Measurements from ENCODE around the gene SLC30A4. TPM values are rescaled to one million over a fixed set of nuclear protein-coding genes. Genes with fewer than 3 reads are reported as not detected.

Gene SLC30A4
- total RNA-seq, 2 donors from 2014 or later = 42.9 to 233 TPM

GRCh38 chr15:45543051-45543450, 20.5 kb upstream of the SLC30A4 start:
- intact Hi-C loops (cut with DNase I) = no loop called here
- DNase-seq (ENCODE audit: low spot score) = no peak
- no peak for TF ChIP-seq CTCF (IDR thresholded peaks at IDR 0.05)
- TF ChIP-seq POLR2A (IDR thresholded peaks at IDR 0.05) = no peak
- no peak for TF ChIP-seq POLR2AphosphoS5 (IDR thresholded peaks at IDR 0.05)
- 73% methylated on average over 3 of the region's 3 CpGs for WGBS
- no peaks in the 10 kb centered on the region for H3K4me1 ChIP-seq (replicated peaks)
- no peaks in the 10 kb centered on the region for H3K27me3 ChIP-seq (replicated peaks; ENCODE audit: insufficient read depth)
- no peak overlapping the region for H3K4me3 ChIP-seq
- H3K36me3 ChIP-seq = no peaks in the 10 kb centered on the region
- no peaks in the 10 kb centered on the region for H3K9me3 ChIP-seq
- H3K27ac ChIP-seq = no peak overlapping the region

- WGBS = 97% methylated on average over 1 of the region's 1 CpG
- TF ChIP-seq POLR2AphosphoS5 (IDR thresholded peaks at IDR 0.05) = no peak
- TF ChIP-seq CTCF (IDR thresholded peaks at IDR 0.05) = no peak
- TF ChIP-seq POLR2A (IDR thresholded peaks at IDR 0.05) = no peak
- no peak overlapping the region for H3K4me3 ChIP-seq
- H3K9me3 ChIP-seq = no peaks in the 10 kb centered on the region
- intact Hi-C loops (cut with DNase I) = no loop called here
- no peak for DNase-seq (ENCODE audit: low spot score)
- H3K27ac ChIP-seq = no peak overlapping the region
- H3K36me3 ChIP-seq = no peaks in the 10 kb centered on the region
- no peaks in the 10 kb centered on the region for H3K27me3 ChIP-seq (replicated peaks; ENCODE audit: insufficient read depth)
- no peaks in the 10 kb centered on the region for H3K4me1 ChIP-seq (replicated peaks)
These were observed 18.0 kb upstream of the SLC30A4 start for GRCh38 chr15:45540531-45540930.

GRCh38 chr15:45539680-45540079, 17.1 kb upstream of the SLC30A4 start:
- TF ChIP-seq POLR2AphosphoS5 (IDR thresholded peaks at IDR 0.05) (peak; percentile 59), CTCF (IDR thresholded peaks at IDR 0.05) (no peak)
- intact Hi-C loops (cut with DNase I) = no loop called here
- WGBS = 47% methylated on average over 3 of the region's 3 CpGs

GRCh38 chr15:45536934-45537333, 14.4 kb upstream of the SLC30A4 start:
- Histone ChIP-seq H3K27ac (no peak overlapping the region), H3K4me3 (no peak overlapping the region), H3K4me1 (replicated peaks) (no peaks in the 10 kb centered on the region), H3K36me3 (no peaks in the 10 kb centered on the region), H3K27me3 (replicated peaks; ENCODE audit: insufficient read depth) (no peaks in the 10 kb centered on the region), H3K9me3 (no peaks in the 10 kb centered on the region)
- intact Hi-C loops (cut with DNase I) = no loop called here
- no peak for DNase-seq (ENCODE audit: low spot score)
- 18% methylated on average over 3 of the region's 3 CpGs for WGBS
- TF ChIP-seq POLR2AphosphoS5 (IDR thresholded peaks at IDR 0.05) (no peak), POLR2A (IDR thresholded peaks at IDR 0.05) (no peak), CTCF (IDR thresholded peaks at IDR 0.05) (no peak)

More at GRCh38 chr15:45539680-45540079, 17.1 kb upstream of the SLC30A4 start:
- peak overlapping the region in 1 of 2 donors; percentile 29 for H3K27ac ChIP-seq
- no peaks in the 10 kb centered on the region for H3K4me1 ChIP-seq (replicated peaks)
- H3K9me3 ChIP-seq = no peaks in the 10 kb centered on the region
- H3K27me3 ChIP-seq (replicated peaks; ENCODE audit: insufficient read depth) = no peaks in the 10 kb centered on the region
- no peak for DNase-seq (ENCODE audit: low spot score)
- H3K36me3 ChIP-seq = no peaks in the 10 kb centered on the region
- no peak overlapping the region for H3K4me3 ChIP-seq

GRCh38 chr15:45535486-45536042, 13.0 kb upstream of the SLC30A4 start:
- Histone ChIP-seq H3K9me3 (no peaks in the 10 kb centered on the region), H3K27ac (no peak overlapping the region), H3K27me3 (replicated peaks; ENCODE audit: insufficient read depth) (no peaks in the 10 kb centered on the region), H3K4me1 (replicated peaks) (no peaks in the 10 kb centered on the region), H3K36me3 (no peaks in the 10 kb centered on the region), H3K4me3 (no peak overlapping the region)
- no peak for DNase-seq (ENCODE audit: low spot score)
- WGBS = 65% methylated on average over 2 of the region's 2 CpGs
- intact Hi-C loops (cut with DNase I) = no loop called here
- TF ChIP-seq POLR2A (IDR thresholded peaks at IDR 0.05) (no peak), CTCF (IDR thresholded peaks at IDR 0.05) (no peak), POLR2AphosphoS5 (IDR thresholded peaks at IDR 0.05) (no peak)

Data from prostate gland (tissue), 2 donors.